ENCODE data around the gene LAMA2. TPM values are rescaled to one million over a fixed set of nuclear protein-coding genes. Genes with fewer than 3 reads are reported as not detected.

Gene LAMA2
- total RNA-seq, 1 experiment from 2014 or later: 8.2 TPM

DNA sequence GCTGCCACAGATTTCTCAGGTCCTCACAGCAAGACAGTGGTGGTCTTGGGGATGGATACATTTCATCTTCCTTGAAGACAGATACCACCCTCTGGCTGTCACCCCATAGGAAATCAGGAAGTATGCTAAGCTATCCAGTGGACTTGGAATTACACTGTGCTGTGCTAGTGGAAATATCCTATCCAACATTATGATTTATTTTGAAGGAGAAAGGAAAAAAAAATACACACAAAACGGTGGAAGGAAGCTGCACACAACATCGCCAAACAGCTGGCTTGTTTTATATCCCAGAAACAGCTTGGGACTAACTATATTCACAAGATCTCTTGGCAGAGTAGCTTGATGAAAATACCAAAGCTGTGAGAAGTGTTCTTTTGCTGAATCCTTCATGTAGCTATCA, 257.6 kb downstream of the LAMA2 start (continued):
- TF ChIP-seq TCF7L2 (IDR thresholded peaks at IDR 0.05; ENCODE audit: borderline replicate concordance, extremely low read depth, insufficient read depth, insufficient read length) (no peak), POLR2A (IDR thresholded peaks at IDR 0.05; ENCODE audit: borderline replicate concordance, extremely low read depth, insufficient read depth, insufficient read length) (no peak), SIN3A (IDR thresholded peaks at IDR 0.05; ENCODE audit: low read depth) (no peak), YY1 (IDR thresholded peaks at IDR 0.05; ENCODE audit: extremely low read depth, insufficient replicate concordance, low read depth, low read length) (no peak), ZNF274 (IDR thresholded peaks at IDR 0.05; ENCODE audit: low read depth, low read length) (no peak), ZFX (IDR thresholded peaks at IDR 0.05) (no peak)
- TF ChIP-seq, protein P1, sequence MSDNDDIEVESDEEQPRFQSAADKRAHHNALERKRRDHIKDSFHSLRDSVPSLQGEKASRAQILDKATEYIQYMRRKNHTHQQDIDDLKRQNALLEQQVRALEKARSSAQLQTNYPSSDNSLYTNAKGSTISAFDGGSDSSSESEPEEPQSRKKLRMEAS (IDR thresholded peaks at IDR 0.05): no peak
- TF ChIP-seq, protein P2, sequence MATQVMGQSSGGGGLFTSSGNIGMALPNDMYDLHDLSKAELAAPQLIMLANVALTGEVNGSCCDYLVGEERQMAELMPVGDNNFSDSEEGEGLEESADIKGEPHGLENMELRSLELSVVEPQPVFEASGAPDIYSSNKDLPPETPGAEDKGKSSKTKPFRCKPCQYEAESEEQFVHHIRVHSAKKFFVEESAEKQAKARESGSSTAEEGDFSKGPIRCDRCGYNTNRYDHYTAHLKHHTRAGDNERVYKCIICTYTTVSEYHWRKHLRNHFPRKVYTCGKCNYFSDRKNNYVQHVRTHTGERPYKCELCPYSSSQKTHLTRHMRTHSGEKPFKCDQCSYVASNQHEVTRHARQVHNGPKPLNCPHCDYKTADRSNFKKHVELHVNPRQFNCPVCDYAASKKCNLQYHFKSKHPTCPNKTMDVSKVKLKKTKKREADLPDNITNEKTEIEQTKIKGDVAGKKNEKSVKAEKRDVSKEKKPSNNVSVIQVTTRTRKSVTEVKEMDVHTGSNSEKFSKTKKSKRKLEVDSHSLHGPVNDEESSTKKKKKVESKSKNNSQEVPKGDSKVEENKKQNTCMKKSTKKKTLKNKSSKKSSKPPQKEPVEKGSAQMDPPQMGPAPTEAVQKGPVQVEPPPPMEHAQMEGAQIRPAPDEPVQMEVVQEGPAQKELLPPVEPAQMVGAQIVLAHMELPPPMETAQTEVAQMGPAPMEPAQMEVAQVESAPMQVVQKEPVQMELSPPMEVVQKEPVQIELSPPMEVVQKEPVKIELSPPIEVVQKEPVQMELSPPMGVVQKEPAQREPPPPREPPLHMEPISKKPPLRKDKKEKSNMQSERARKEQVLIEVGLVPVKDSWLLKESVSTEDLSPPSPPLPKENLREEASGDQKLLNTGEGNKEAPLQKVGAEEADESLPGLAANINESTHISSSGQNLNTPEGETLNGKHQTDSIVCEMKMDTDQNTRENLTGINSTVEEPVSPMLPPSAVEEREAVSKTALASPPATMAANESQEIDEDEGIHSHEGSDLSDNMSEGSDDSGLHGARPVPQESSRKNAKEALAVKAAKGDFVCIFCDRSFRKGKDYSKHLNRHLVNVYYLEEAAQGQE (IDR thresholded peaks at IDR 0.05; ENCODE audit: low read depth): no peak

DNA sequence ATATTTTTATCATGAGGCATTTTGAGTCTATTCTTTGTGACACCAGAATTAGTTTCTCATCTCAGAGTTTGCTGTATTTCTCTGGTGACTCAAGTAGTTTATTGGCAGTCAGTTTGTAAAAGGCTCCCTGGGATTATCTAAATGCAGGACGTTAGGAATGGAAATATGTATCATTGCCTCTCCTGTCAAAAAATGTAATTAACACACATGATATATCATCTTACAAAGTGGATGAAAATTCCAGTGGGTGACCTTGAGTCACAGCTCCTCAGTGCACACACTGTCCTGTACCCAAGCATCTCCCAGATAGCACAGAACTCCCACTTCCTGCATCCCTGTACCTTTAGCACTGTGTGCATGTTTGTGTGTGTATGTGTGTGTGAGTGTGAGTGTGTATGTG, 258.6 kb downstream of the LAMA2 start:
- no peaks in the 10 kb centered on the region for H3K4me1 ChIP-seq (ENCODE audit: control insufficient read depth in 1 of 2, insufficient read depth in 2 of 2, low read length in 2 of 2)
- ATAC-seq (no peak), DNase-seq (ENCODE audit: low read depth, low spot score) (no peak)
- no peak overlapping the region for H3K9ac ChIP-seq (ENCODE audit: low read length)
- H2AFZ ChIP-seq (ENCODE audit: low read depth, low read length, poor library complexity, severe bottlenecking): no peak overlapping the region
- BruUV-seq (replicated peaks): no TSS peak
- no peaks in the 10 kb centered on the region for H4K20me1 ChIP-seq (ENCODE audit: insufficient read depth)
- no peaks in the 10 kb centered on the region for H3K9me2 ChIP-seq (ENCODE audit: insufficient read depth)
- intact Hi-C loops (cut with micrococcal nuclease): no loop called here
- CTCF ChIA-PET: no interaction called here
- H3K27me3 ChIP-seq (ENCODE audit: insufficient read depth, low read length): no peaks in the 10 kb centered on the region
- no peaks in the 10 kb centered on the region for H3K9me3 ChIP-seq (ENCODE audit: control insufficient read depth in 1 of 2, insufficient read depth in 1 of 2, low read depth in 1 of 2, low read length in 2 of 2)
- H3K79me2 ChIP-seq (ENCODE audit: insufficient read depth, low read length): no peaks in the 10 kb centered on the region
- no peaks in the 10 kb centered on the region for H3K36me3 ChIP-seq (ENCODE audit: control insufficient read depth in 1 of 2, insufficient read depth in 2 of 2, low read length in 2 of 2)
- POLR2A ChIA-PET: no interaction called here
- RAD21 ChIA-PET (ENCODE audit: low non-redundant PET in 1 of 2, low total read pairs in 2 of 2, uncharacterized antibody in 2 of 2, unreplicated experiment in 2 of 2): no interaction called here
- H3K27ac ChIP-seq (ENCODE audit: low read depth, low read length): no peak overlapping the region
- no peak overlapping the region for H3K4me2 ChIP-seq (ENCODE audit: low read length)
- no peak overlapping the region for H3K4me3 ChIP-seq (replicated peaks in 1 of 2; ENCODE audit: low read depth in 1 of 2, low read length in 2 of 2)
- TF ChIP-seq, protein P2 (IDR thresholded peaks at IDR 0.05; ENCODE audit: low read depth): no peak
- TF ChIP-seq EGR1 (IDR thresholded peaks at IDR 0.05; ENCODE audit: low read depth) (no peak), ZNF274 (IDR thresholded peaks at IDR 0.05; ENCODE audit: low read depth, low read length) (no peak), RAD21 (IDR thresholded peaks at IDR 0.05; ENCODE audit: low read depth) (no peak), ELF1 (IDR thresholded peaks at IDR 0.05; ENCODE audit: borderline replicate concordance, low read depth) (no peak), CEBPB (IDR thresholded peaks at IDR 0.05; ENCODE audit: low read depth) (no peak), YY1 (IDR thresholded peaks at IDR 0.05; ENCODE audit: extremely low read depth, insufficient replicate concordance, low read depth, low read length) (no peak), EZH2phosphoT487 (IDR thresholded peaks at IDR 0.05; ENCODE audit: borderline replicate concordance) (no peak)
- TF ChIP-seq, protein P3, sequence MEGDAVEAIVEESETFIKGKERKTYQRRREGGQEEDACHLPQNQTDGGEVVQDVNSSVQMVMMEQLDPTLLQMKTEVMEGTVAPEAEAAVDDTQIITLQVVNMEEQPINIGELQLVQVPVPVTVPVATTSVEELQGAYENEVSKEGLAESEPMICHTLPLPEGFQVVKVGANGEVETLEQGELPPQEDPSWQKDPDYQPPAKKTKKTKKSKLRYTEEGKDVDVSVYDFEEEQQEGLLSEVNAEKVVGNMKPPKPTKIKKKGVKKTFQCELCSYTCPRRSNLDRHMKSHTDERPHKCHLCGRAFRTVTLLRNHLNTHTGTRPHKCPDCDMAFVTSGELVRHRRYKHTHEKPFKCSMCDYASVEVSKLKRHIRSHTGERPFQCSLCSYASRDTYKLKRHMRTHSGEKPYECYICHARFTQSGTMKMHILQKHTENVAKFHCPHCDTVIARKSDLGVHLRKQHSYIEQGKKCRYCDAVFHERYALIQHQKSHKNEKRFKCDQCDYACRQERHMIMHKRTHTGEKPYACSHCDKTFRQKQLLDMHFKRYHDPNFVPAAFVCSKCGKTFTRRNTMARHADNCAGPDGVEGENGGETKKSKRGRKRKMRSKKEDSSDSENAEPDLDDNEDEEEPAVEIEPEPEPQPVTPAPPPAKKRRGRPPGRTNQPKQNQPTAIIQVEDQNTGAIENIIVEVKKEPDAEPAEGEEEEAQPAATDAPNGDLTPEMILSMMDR (IDR thresholded peaks at IDR 0.05 in 2 of 3, conservative IDR thresholded peaks at IDR 0.05 in 1 of 3; ENCODE audit: borderline replicate concordance in 1 of 3, insufficient read depth in 1 of 3, low read depth in 2 of 3, low read length in 2 of 3): no peak
- TF ChIP-seq, protein P4, sequence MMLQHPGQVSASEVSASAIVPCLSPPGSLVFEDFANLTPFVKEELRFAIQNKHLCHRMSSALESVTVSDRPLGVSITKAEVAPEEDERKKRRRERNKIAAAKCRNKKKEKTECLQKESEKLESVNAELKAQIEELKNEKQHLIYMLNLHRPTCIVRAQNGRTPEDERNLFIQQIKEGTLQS (IDR thresholded peaks at IDR 0.05): no peak
